GM21390 (cell line): ENCODE data around the gene ZKSCAN1.
A peak's percentile ranks its signal among the peaks of the same experiment; 100 is the strongest.
"Not testable (repeated sequence)": the region's sequence is repeated elsewhere in the genome, so short reads cannot be mapped to it uniquely, and the experiment has no call there.

Source experiments
- ATAC-seq: cut with Tn5 transposase; IDR thresholded peaks from one replicate; pipeline ENCODE4 v1.9.1; 2021; ENCODE audit not compliant: unreplicated experiment

Gene ZKSCAN1

GRCh38 chr7:100015232-100016214 is at the start of gene ZKSCAN1:
Gene ZKSCAN1 (plus strand): TSS chr7:100015596. CDS start chr7:100023507, 7,911 bp downstream.
- ATAC-seq = peak; percentile 95

GRCh38 chr7:99969298-99969697 is 46.1 kb upstream of the ZKSCAN1 start:
- no peak for ATAC-seq

GRCh38 chr7:99969813-99970212 is 45.6 kb upstream of the ZKSCAN1 start:
- not testable (repeated sequence) for ATAC-seq

GRCh38 chr7:99971242-99971641 is 44.2 kb upstream of the ZKSCAN1 start:
- no peak for ATAC-seq

- not testable (repeated sequence) for ATAC-seq
These were observed 41.6 kb upstream of the ZKSCAN1 start for GRCh38 chr7:99973817-99974216.

- ATAC-seq = no peak
These were observed 40.7 kb upstream of the ZKSCAN1 start for GRCh38 chr7:99974681-99975080.

GRCh38 chr7:99975782-99976521 is 39.4 kb upstream of the ZKSCAN1 start, which contains the start of gene AZGP1:
Gene AZGP1 (minus strand): TSS chr7:99976031. CDS start chr7:99976020, 11 bp downstream.
- no peak for ATAC-seq

GRCh38 chr7:99976626-99977025 is 38.8 kb upstream of the ZKSCAN1 start:
- ATAC-seq = no peak

- not testable (repeated sequence) for ATAC-seq
These were observed 35.6 kb upstream of the ZKSCAN1 start for GRCh38 chr7:99979814-99980225.

GRCh38 chr7:99980448-99980872 is 34.9 kb upstream of the ZKSCAN1 start:
- ATAC-seq = not testable (repeated sequence)

GRCh38 chr7:99981066-99981465 is 34.3 kb upstream of the ZKSCAN1 start:
- not testable (repeated sequence) for ATAC-seq

- no peak for ATAC-seq
These were observed 30.8 kb upstream of the ZKSCAN1 start for GRCh38 chr7:99984593-99984992.

- not testable (repeated sequence) for ATAC-seq
These were observed 28.1 kb upstream of the ZKSCAN1 start for GRCh38 chr7:99987306-99987705.

GRCh38 chr7:99987846-99988245 is 27.6 kb upstream of the ZKSCAN1 start:
- no peak for ATAC-seq

GRCh38 chr7:99990460-99990852 is 24.9 kb upstream of the ZKSCAN1 start:
- ATAC-seq = no peak

GRCh38 chr7:99991543-99991942 is 23.9 kb upstream of the ZKSCAN1 start:
- ATAC-seq = not testable (repeated sequence)

GRCh38 chr7:99992330-99993038 is 22.9 kb upstream of the ZKSCAN1 start:
- ATAC-seq = no peak

GRCh38 chr7:99994819-99995218 is 20.6 kb upstream of the ZKSCAN1 start:
- ATAC-seq = no peak

GRCh38 chr7:99996755-99997544 is 18.4 kb upstream of the ZKSCAN1 start:
- ATAC-seq = no peak

- ATAC-seq = no peak
These were observed 17.8 kb upstream of the ZKSCAN1 start for GRCh38 chr7:99997545-99998137.
